Esophagus mucosa (tissue), 1 donor: ENCODE data around the gene PLIN5. TPM values are rescaled to one million over a fixed set of nuclear protein-coding genes. Genes with fewer than 3 reads are reported as not detected.

ENCODE experiments used
- ATAC-seq: fragments of 200-7000 bp; cut with Tn5 transposase; one replicate; pipeline ENCODE4 v1.9.1; 2020
- total RNA-seq: library from RNA; stranded (reverse); gene quantifications from one replicate; pipeline ENCODE4 v1.2.4, GENCODE V29; 2023
- donor health status: DM: yes; HTN: yes; CAD: no.

Gene PLIN5
- total RNA-seq, 1 donor from 2014 or later: 2.4 TPM

DNA sequence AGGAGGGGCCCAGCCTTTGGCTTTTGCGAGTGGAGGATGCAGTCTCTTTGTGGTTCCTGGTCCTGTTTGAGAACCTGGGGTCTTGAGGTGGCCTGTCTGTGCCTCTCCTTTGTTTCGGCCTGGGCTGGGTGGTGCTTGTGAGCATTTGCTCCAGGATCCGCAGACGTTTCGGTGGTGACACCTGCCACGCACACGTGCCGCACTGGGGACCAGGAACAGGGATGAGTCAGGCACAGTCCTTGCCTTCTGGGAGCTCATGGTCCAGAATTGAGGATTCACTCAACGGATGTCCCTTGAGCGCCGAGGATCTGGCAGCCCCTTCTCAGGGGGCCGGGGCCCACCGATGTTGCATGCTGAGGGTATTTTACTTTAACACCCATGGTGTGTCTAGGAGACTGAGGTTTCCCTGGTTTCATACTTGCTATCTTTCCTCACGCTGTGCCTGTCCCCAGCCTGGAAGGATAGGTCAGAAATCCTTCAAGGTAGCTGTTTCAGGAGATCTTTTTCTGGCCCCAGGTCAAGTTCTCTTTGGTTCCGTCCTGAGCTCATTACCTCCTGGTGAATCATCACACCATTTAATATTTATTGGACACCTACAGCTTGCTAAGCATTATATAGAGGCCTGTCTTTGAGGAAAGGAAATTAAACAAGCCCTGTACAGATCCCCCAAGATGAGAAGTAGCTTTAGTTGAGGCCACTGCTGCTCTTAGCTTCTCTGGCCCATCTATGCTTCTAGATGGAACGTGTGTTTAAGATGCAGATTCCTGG lies 57.8 kb downstream of the PLIN5 start:
- ATAC-seq: no peak

DNA sequence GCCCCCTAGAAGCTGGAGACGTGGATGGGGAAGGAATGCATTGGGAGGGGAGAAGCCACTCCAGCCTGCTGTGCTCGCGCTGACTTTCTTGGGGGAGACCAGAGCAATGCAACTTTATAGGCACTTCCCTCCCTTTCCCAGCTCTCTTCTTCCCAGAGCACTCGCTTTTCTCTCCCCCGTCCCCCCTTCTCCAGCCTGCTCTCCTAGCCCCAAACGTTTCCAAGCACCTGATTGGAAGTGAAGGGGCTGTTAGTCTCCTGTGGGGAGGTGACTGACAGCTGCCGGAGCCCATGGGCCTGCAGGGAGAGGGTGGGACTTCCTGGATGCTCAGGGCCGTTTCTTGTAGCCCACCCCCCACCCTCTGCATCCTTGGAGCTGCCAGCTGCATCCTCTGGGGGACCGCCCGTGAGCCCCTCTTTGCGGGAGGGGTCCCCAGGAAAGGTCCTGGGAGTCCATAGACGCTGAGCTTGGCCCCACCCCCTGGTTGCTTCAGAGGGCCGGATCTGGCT lies 60.5 kb downstream of the PLIN5 start:
- ATAC-seq: no peak

DNA sequence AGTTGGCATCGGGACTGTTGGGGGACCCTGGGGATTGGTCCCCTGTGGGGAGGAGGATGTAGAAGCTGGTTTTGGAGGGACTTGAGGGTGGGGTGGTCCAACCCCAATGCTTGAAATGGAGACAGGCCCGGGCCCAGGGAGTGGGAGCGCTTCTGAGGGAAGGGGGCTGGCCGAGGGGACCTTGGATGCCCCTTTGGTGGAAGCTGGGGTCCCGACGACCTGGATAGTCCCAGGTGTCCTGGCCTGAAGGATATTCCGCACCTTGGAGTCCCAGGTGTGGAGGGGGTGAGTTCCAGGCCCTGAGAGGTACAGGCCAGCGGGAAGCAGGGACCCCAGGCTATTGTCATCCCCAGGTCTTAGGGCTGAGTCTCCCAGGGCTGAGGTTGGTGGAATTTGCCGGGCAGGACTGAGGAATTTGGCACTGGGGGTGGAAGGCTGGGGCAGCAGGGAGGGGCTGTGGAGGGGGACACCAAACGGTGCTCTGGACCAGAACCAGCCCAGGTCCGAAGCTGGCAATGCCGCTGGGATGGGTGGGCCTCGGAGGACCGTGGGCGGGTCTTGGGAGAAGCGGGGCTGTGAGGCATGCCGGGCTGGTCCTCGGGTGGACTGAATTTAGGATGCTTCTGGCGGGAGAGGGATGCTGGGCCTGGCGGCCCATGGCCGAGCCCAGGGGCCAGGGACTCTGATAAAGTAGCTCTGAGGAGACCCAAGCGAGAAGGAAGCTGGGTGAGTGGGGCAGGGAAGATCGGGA lies 61.1 kb downstream of the PLIN5 start:
- no peak for ATAC-seq

DNA sequence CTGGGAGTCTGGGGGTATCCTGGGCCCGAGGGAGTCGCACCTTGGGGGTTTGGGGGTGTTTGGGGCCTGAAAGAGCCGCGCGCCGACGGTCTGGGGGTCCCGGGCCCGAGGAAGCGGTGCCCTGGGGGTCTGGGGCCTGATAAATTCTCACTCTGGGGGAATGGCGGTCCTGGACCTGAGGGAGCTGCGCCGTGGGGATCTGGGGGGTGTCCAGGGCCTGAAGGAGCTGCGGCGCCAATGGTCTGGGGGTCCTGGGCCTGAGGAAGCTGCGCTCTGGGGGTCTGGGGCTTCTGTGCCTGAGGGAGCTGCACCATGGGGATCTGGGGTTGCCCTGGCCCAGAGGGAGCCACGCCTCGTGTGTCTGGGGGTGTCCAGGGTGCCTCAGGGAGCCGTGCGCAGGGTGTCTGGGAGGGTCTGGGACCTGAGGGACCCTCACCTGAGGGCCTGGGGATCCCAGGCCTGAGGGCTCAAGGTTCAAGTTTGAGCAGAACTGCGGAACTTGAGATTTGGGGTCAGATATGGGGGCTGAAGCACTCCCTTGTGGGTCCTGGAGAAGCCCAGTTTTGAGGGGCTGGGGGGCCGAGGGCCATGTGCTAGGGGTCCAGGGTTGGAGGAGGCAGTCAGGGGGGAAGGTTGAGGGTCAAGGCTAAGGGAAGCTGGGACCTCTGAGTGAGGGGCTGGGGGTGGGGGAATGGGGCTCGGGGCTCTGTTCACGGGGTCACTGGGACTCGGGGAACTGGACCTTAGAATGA lies 61.8 kb downstream of the PLIN5 start:
- ATAC-seq: no peak

Other genes with a start within 250 kb of the PLIN5 start
- gene TMIGD2, start 232.8 kb downstream of the PLIN5 start, total RNA-seq: 0.20 TPM
- 0.36 TPM for gene FSD1, start 230.6 kb downstream of the PLIN5 start, total RNA-seq
- gene STAP2, start 196.4 kb downstream of the PLIN5 start, total RNA-seq: 97.3 TPM
- gene MPND, start 191.7 kb downstream of the PLIN5 start, total RNA-seq: 22.0 TPM
- gene SH3GL1, start 134.7 kb downstream of the PLIN5 start, total RNA-seq: 114 TPM
- 17.3 TPM for gene CHAF1A, start 132.6 kb downstream of the PLIN5 start, total RNA-seq
- gene UBXN6, start 77.4 kb downstream of the PLIN5 start, total RNA-seq: 68.9 TPM
- gene HDGFL2, start 62.9 kb downstream of the PLIN5 start, total RNA-seq: 19.2 TPM
- gene PLIN4, start 16.7 kb downstream of the PLIN5 start, total RNA-seq: 0.96 TPM
- 24.9 TPM for gene LRG1, start 4.8 kb upstream of the PLIN5 start, total RNA-seq
- gene SEMA6B, start 24.5 kb upstream of the PLIN5 start, total RNA-seq: 2.0 TPM
- 8.1 TPM for gene TNFAIP8L1, start 104.3 kb upstream of the PLIN5 start, total RNA-seq
- 42.0 TPM for gene MYDGF, start 135.1 kb upstream of the PLIN5 start, total RNA-seq
- gene DPP9, start 188.6 kb upstream of the PLIN5 start, total RNA-seq: 28.0 TPM